ENCODE measurements around the gene CSF2RB.

- TF ChIP-seq, protein P1, sequence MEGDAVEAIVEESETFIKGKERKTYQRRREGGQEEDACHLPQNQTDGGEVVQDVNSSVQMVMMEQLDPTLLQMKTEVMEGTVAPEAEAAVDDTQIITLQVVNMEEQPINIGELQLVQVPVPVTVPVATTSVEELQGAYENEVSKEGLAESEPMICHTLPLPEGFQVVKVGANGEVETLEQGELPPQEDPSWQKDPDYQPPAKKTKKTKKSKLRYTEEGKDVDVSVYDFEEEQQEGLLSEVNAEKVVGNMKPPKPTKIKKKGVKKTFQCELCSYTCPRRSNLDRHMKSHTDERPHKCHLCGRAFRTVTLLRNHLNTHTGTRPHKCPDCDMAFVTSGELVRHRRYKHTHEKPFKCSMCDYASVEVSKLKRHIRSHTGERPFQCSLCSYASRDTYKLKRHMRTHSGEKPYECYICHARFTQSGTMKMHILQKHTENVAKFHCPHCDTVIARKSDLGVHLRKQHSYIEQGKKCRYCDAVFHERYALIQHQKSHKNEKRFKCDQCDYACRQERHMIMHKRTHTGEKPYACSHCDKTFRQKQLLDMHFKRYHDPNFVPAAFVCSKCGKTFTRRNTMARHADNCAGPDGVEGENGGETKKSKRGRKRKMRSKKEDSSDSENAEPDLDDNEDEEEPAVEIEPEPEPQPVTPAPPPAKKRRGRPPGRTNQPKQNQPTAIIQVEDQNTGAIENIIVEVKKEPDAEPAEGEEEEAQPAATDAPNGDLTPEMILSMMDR (IDR thresholded peaks at IDR 0.05) = no peak
- no peak for TF ChIP-seq EP300 (IDR thresholded peaks at IDR 0.05)
These were observed 568 bp upstream of the CSF2RB start for GRCh38 chr22:36912694-36913426.

Data from tibial nerve (tissue), 4 donors.